Activated CD8-positive, alpha-beta memory T cell treated with anti-CD3 and anti-CD28 coated beads, Interleukin-2, amount 10 ng/mL, durations not matched to agents 7 days and 5 days (primary cell): ENCODE data around the gene KLHL3. TPM values are rescaled to one million over a fixed set of nuclear protein-coding genes. Genes with fewer than 3 reads are reported as not detected.
A peak's percentile ranks its signal among the peaks of the same experiment; 100 is the strongest.

Source experiments
- ATAC-seq: fragments of 150-1000 bp; cut with Tn5 transposase; one replicate; pipeline ENCODE4 v1.10.0; 2021; ENCODE audit warnings: moderate library complexity
- CTCF ChIA-PET: fragments of 350-600 bp; sonication (Branson Sonifier 250); formaldehyde crosslinking; loops from one replicate; lab custom pipeline; 2021; ENCODE audit warnings: antibody characterized with exemption; lab: Charles Lee
- DNase-seq: peaks from one replicate; pipeline ENCODE4 v3.0.0-alpha.2; 2020
- H3K27ac Mint-ChIP-seq: one replicate; pipeline ENCODE4 v1.8.0; 2021; ENCODE audit warnings: mild to moderate bottlenecking, mixed read lengths
- H3K27me3 Mint-ChIP-seq: one replicate; pipeline ENCODE4 v1.8.0; 2021; ENCODE audit warnings: mixed read lengths
- H3K36me3 Mint-ChIP-seq: one replicate; pipeline ENCODE4 v1.8.0; 2021; ENCODE audit warnings: mild to moderate bottlenecking, mixed read lengths
- H3K4me1 Mint-ChIP-seq: one replicate; pipeline ENCODE4 v1.8.0; 2021; ENCODE audit warnings: mixed read lengths
- H3K4me3 Mint-ChIP-seq: one replicate; pipeline ENCODE4 v1.8.0; 2021; ENCODE audit warnings: mild to moderate bottlenecking, moderate library complexity, mixed read lengths
- H3K9me3 Mint-ChIP-seq: one replicate; pipeline ENCODE4 v1.8.0; 2022; ENCODE audit warnings: low read depth, mixed read lengths
- total RNA-seq, 2 experiments: library from RNA; stranded (reverse); gene quantifications; one replicate each; pipeline ENCODE4 v1.2.3, GENCODE V29; 2021

Gene KLHL3
- total RNA-seq, 2 experiments from 2014 or later: 3.0 to 5.7 TPM

DNA sequence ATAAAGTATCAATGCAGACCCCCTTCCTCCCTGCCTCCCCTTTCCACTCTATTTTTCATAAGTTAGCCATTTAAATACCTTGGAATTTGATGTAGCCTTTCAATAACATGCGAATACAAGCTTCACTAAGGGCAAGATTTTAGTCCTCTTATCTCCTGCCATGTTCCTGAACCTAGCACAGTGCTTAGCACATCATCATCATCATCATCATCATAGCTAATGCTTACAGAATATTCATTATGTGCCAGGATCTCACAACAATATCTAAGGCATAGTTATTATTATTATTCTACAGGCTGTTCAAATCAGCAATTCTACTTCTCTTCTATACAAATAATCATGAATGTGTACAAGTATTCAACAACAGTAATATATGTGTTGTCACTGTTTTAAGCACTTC lies 20.4 kb downstream of the KLHL3 start:
- CTCF ChIA-PET: interaction anchor here (4.0 kb wide), 1 partner anchor 55 kb away, joined by 11 read pairs; no protein-coding TSS in a partner anchor
- DNase-seq: no peak
- no peaks in the 10 kb centered on the region for H3K4me1 Mint-ChIP-seq
- no peak overlapping the region for H3K4me3 Mint-ChIP-seq
- H3K9me3 Mint-ChIP-seq: peaks cover 3% of the 10 kb centered on the region
- ATAC-seq: no peak
- H3K27ac Mint-ChIP-seq: no peak overlapping the region
- peaks cover 9% of the 10 kb centered on the region for H3K36me3 Mint-ChIP-seq
- H3K27me3 Mint-ChIP-seq: no peaks in the 10 kb centered on the region

DNA sequence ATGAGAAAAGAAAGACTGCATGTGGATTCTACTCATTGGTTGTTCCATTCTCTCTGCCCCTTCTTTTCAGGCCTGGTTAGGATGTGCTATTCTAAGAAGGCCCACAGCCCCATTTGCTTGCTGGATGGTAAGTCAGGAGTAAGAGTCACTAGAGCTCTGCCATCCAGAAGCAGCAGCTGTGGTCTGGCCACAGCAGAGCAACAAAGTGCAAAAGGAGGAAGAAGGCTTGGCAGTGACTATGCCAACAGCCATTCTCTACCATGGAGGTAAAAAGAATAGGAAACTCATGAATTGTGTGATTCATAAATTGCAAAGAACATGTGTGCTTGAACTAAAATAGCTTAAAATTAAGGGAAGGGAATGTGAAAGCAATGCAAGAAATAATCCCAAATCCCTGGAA lies 20.9 kb downstream of the KLHL3 start:
- Mint-ChIP-seq H3K27me3 (no peaks in the 10 kb centered on the region), H3K4me3 (no peak overlapping the region), H3K27ac (no peak overlapping the region), H3K4me1 (no peaks in the 10 kb centered on the region), H3K9me3 (peaks cover 3% of the 10 kb centered on the region), H3K36me3 (peaks cover 9% of the 10 kb centered on the region)
- DNase-seq (no peak), ATAC-seq (no peak)
- CTCF ChIA-PET: interaction anchor here (4.0 kb wide), 1 partner anchor 55 kb away, joined by 11 read pairs; no protein-coding TSS in a partner anchor

DNA sequence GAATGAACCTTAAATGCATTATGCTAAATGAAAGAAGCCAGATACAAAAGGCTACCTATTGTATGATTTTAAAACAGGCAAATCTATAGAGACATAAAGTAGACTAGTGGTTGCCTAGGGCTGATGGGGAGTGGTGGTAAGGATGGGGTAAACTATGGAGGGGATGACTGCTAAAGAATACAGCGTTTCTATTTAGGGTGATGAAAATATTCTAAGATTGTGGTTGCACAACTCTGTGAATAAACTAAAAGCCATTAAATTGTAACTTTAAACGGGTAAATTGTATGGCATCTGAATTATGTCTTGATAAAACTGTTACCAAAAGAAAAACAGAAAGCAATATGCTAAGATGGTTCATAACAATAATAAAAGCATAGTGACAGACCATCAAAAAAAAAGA lies 21.4 kb downstream of the KLHL3 start:
- no peak for ATAC-seq
- CTCF ChIA-PET: interaction anchor here (4.0 kb wide), 1 partner anchor 54 kb away, joined by 11 read pairs; no protein-coding TSS in a partner anchor

DNA sequence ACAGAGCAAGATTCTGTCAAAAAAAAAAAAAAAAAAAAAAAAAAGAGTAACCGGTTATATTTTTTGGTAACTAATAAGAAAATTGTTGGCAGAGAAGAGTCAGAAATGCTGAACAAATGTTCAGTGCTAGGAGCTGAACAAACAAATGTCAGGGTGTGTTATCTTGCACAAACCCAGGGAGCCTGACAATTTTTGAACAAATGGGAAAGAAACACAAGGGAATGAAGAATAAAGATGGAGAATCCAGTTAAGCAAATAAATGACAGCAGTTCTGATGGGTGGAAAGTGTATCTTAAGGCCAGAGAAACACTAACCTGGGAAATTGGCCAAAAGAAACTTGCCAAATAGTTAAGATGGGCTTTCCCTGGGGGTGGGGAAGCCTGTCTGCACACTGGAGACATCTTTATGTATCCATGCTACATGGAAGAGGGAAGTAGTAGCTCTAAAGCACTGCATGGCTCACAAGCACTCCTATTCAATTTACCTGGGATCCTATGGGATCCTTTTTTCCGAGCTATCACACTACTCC lies 23.7 kb downstream of the KLHL3 start:
- H3K36me3 Mint-ChIP-seq: peaks cover 8% of the 10 kb centered on the region
- no peaks in the 10 kb centered on the region for H3K4me1 Mint-ChIP-seq
- ATAC-seq (no peak), DNase-seq (no peak)
- H3K27me3 Mint-ChIP-seq: no peaks in the 10 kb centered on the region
- no peak overlapping the region for H3K27ac Mint-ChIP-seq
- H3K9me3 Mint-ChIP-seq: peaks cover 3% of the 10 kb centered on the region
- no peak overlapping the region for H3K4me3 Mint-ChIP-seq
- CTCF ChIA-PET: interaction anchor here (0.7 to 1.2 kb wide), 2 partner anchors 8 to 10 kb away, joined by 3 read pairs; no protein-coding TSS in a partner anchor

More for the DNA sequence above, 21.4 kb downstream of the KLHL3 start:
- Mint-ChIP-seq H3K4me3 (no peak overlapping the region), H3K4me1 (no peaks in the 10 kb centered on the region), H3K27ac (no peak overlapping the region), H3K27me3 (no peaks in the 10 kb centered on the region), H3K36me3 (peaks cover 9% of the 10 kb centered on the region), H3K9me3 (peaks cover 3% of the 10 kb centered on the region)
- no peak for DNase-seq

- H3K9me3 Mint-ChIP-seq: peaks cover 3% of the 10 kb centered on the region
- H3K4me1 Mint-ChIP-seq: no peaks in the 10 kb centered on the region
- H3K4me3 Mint-ChIP-seq: no peak overlapping the region
- H3K27me3 Mint-ChIP-seq: no peaks in the 10 kb centered on the region
- CTCF ChIA-PET: no interaction called here
- DNase-seq (no peak), ATAC-seq (no peak)
- no peak overlapping the region for H3K27ac Mint-ChIP-seq
- peaks cover 8% of the 10 kb centered on the region for H3K36me3 Mint-ChIP-seq
These were observed 25.8 kb downstream of the KLHL3 start for GRCh38 chr5:137710086-137710485.

DNA sequence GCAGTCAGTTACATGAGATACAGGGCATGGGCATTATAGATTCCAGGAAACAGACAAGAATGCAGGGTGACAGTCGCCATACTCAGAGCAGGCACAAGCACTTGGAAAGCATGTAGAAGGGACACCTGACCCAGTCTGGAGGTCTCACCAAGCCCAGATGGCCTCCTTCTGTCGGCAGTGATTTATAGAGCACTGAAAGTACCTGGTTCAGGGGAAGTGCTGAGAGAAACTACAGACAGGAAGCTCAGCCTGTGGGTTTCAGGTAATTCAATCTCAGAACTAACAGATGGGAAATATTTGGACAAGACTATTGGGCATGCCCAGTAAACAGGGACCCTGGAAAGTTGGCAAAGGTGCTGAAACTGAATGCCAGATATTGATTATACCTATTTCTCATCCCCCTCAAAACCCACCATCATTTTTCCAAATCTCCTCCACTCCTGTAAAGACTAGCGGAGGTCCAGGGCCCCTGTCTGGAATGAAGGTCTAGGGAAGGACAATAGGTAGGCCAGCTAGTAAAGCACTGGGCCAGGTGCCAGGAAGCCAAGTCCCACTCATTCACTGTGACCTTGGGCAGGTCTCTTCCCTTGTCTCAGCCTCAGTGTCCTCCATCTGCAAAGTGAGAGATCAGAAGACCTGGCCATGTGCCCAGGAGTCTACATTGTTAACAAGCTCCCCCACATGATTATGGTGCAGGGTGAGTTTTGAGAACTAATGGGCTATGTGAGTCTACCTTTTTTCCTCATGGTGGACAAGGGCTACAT lies 26.9 kb downstream of the KLHL3 start:
- H3K27me3 Mint-ChIP-seq: no peaks in the 10 kb centered on the region
- peaks cover 6% of the 10 kb centered on the region for H3K36me3 Mint-ChIP-seq
- ATAC-seq: no peak
- no peak overlapping the region for H3K4me3 Mint-ChIP-seq
- DNase-seq: no peak
- H3K4me1 Mint-ChIP-seq: no peaks in the 10 kb centered on the region
- CTCF ChIA-PET: interaction anchor here (1.3 kb wide), 1 partner anchor 17 kb away, joined by 3 read pairs; no protein-coding TSS in a partner anchor
- H3K27ac Mint-ChIP-seq: no peak overlapping the region
- H3K9me3 Mint-ChIP-seq: peaks cover 3% of the 10 kb centered on the region

DNA sequence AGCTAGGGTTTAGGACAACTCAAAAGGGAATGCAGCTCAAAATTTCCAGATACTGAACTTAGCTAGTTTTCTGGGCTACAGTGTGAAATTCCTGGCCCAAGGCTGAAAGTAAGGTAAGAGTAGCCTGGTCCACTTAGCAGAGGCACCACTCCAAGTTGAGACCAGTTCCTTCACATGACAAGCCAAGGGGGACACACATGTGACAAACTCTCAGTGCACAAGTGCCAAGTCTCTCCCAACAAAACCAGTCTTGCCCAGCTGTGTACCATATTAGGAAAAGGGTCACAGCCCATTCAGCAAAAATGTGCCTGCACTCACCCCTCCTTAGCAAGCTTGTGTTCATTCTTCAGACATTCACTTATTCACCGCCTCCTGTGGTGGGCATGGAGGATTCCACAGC lies 27.8 kb downstream of the KLHL3 start:
- Mint-ChIP-seq H3K27ac (no peak overlapping the region), H3K4me3 (no peak overlapping the region), H3K9me3 (peaks cover 3% of the 10 kb centered on the region), H3K4me1 (no peaks in the 10 kb centered on the region), H3K27me3 (no peaks in the 10 kb centered on the region), H3K36me3 (peaks cover 3% of the 10 kb centered on the region)
- DNase-seq (no peak), ATAC-seq (no peak)
- CTCF ChIA-PET: interaction anchor here (0.8 to 1.3 kb wide), 2 partner anchors 11 to 18 kb away, joined by 3 read pairs; no protein-coding TSS in a partner anchor

DNA sequence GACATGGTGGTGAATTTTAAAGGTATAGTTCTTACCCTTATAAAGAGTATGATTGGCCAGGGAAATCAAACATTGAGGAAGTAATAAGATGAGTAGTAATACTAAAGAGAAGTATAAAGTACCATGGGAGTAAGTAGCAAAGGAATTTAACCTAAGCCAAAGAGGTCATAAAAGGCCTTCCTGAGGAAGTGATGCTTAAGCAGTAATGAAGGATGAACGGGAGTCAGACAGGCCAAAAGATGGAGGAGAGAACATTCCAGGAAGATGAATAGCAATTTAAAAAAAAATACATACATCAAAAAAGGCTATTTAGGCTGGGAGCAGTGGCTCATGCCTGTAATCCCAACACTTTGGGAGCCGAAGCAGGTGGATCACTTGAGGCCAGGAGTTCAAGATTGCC lies 29.0 kb downstream of the KLHL3 start:
- no peaks in the 10 kb centered on the region for H3K27me3 Mint-ChIP-seq
- no peak for ATAC-seq
- CTCF ChIA-PET: no interaction called here

DNA sequence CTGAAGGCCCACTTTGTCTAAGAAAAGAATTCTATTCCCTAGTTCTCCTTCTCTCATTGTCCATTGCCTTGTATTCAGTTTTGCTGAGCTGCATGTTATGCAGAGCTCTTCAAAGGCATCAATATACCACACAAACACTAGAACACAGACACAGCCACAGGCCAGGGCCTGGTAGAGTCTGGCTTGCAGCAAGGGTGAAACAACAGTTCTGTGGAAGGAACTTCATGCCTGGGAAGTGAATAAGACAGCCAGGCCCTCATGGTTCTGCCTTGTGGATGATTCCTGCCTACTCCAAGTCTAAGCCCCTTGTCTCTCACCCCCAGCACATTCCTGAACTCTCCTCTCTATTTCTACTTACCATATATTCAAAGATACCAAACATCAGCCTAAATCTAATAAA lies 30.8 kb downstream of the KLHL3 start:
- ATAC-seq (no peak), DNase-seq (no peak)
- CTCF ChIA-PET: no interaction called here
- Mint-ChIP-seq H3K9me3 (no peaks in the 10 kb centered on the region), H3K4me1 (no peaks in the 10 kb centered on the region), H3K4me3 (no peak overlapping the region), H3K27me3 (no peaks in the 10 kb centered on the region), H3K27ac (no peak overlapping the region), H3K36me3 (peaks cover 2% of the 10 kb centered on the region)

More for the DNA sequence above, 29.0 kb downstream of the KLHL3 start:
- Mint-ChIP-seq H3K27ac (no peak overlapping the region), H3K9me3 (no peaks in the 10 kb centered on the region), H3K4me3 (no peak overlapping the region), H3K4me1 (no peaks in the 10 kb centered on the region), H3K36me3 (peaks cover 2% of the 10 kb centered on the region)
- DNase-seq: no peak

DNA sequence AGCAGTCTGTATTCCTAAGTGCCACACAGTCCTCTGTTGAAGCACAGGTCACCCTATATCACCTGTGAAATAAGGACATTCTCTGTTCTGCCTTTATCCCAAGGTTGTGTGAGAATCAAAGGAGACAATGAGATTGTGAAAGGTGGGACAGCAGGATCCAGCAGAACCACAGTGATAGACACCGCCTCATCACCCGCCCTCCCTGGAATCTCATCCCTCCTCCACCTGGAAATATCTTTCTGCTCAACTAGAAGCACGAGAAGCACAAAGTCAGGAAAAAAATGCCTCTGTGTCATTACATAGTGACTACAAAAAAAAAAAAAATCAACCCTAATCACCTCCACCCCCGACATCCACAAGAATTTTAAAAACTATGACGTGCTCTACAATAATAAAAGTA lies 32.3 kb downstream of the KLHL3 start:
- Mint-ChIP-seq H3K27me3 (no peaks in the 10 kb centered on the region), H3K9me3 (no peaks in the 10 kb centered on the region), H3K27ac (no peak overlapping the region), H3K36me3 (peaks cover 2% of the 10 kb centered on the region), H3K4me1 (no peaks in the 10 kb centered on the region), H3K4me3 (no peak overlapping the region)
- DNase-seq (no peak), ATAC-seq (no peak)
- CTCF ChIA-PET: interaction anchor here (1.2 kb wide), 1 partner anchor 43 kb away, joined by 4 read pairs; no protein-coding TSS in a partner anchor

- H3K36me3 Mint-ChIP-seq: peaks cover 4% of the 10 kb centered on the region
- H3K27me3 Mint-ChIP-seq: no peaks in the 10 kb centered on the region
- no peaks in the 10 kb centered on the region for H3K9me3 Mint-ChIP-seq
- DNase-seq (no peak), ATAC-seq (no peak)
- H3K27ac Mint-ChIP-seq: no peak overlapping the region
- H3K4me1 Mint-ChIP-seq: peaks cover 19% of the 10 kb centered on the region
- CTCF ChIA-PET: interaction anchor here (1.4 kb wide), 1 partner anchor 40 kb away, joined by 3 read pairs; no protein-coding TSS in a partner anchor
- no peak overlapping the region for H3K4me3 Mint-ChIP-seq
These were observed 35.6 kb downstream of the KLHL3 start for GRCh38 chr5:137700282-137700680.

DNA sequence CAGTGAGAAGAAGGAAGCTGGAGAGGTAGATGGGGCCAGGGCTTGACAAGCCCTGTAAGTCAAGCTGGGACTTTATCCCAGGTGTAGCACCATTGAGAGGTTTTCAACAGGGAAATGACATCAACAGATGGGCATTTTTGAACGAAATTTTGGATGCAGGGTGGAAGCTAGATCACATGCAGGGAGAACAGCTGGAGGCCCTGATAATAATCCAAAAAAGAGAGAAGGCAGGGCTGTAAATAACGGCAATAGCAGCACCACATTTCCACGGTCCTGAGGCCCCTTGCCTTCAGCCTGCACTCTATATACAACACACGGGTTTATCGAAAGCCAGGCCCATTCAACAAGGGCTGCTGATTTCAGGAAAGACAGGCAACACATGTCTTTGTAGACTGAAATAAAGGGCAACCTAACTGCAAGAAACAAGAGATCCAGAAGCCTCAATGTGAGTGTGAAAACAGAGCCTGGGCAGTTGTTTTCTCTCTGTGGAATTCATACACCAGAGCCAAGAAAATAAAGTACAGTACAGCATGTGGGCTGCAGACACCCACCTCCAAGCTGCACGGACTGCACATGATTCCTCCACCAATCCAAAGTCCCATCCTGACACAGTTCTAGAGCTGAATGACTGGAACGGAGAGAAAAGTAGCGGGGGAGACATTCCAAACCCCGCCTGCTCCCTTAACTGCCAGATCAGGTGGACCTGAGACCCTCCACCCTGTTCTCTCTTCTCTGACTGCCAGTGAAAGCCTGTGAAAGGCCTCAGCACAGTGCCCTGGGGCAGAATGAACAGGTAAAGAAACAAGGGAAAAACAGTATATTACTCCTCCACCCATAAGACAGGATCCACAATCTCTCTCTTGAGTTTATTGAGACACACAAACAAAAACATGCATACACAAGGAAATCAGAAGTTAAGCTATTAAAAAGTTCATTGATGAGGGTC lies 36.3 kb downstream of the KLHL3 start:
- no peak for DNase-seq
- Mint-ChIP-seq H3K36me3 (peaks cover 6% of the 10 kb centered on the region), H3K9me3 (no peaks in the 10 kb centered on the region), H3K4me1 (peaks cover 26% of the 10 kb centered on the region), H3K4me3 (no peak overlapping the region), H3K27me3 (no peaks in the 10 kb centered on the region), H3K27ac (no peak overlapping the region)
- CTCF ChIA-PET: interaction anchor here (1.4 to 5.3 kb wide), 2 partner anchors 39 to 43 kb away, joined by 3 to 25 read pairs; no protein-coding TSS in a partner anchor
- ATAC-seq: no peak

DNA sequence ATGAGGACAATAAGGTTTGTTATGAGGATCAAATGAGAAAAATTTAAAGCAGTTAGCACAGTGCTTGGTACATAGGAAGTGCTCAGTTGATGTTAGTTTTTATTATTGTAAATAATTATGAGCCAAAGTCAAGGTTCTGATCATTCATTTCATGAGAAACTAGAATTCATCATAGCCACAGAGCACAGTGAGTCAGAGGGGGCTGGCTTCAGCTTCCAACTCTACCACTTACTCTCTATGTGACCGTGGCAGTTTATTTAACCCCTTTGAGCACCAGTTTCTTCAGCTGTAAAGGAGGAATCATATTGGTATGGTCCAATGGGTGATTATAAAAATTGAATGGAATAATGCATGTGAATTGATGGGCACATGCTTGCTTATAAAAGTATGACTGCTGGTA lies 39.4 kb downstream of the KLHL3 start:
- H3K4me3 Mint-ChIP-seq: no peak overlapping the region
- CTCF ChIA-PET: interaction anchor here (0.7 to 8.7 kb wide), 8 partner anchors 11 to 55 kb away, joined by 3 to 47 read pairs (median 8); partner anchors contain the start of gene KLHL3
- peaks cover 26% of the 10 kb centered on the region for H3K4me1 Mint-ChIP-seq
- H3K36me3 Mint-ChIP-seq: peaks cover 4% of the 10 kb centered on the region
- H3K9me3 Mint-ChIP-seq: no peaks in the 10 kb centered on the region
- ATAC-seq (peak; percentile 85), DNase-seq (peak; percentile 51)
- peak overlapping the region; percentile 84 for H3K27ac Mint-ChIP-seq
- H3K27me3 Mint-ChIP-seq: no peaks in the 10 kb centered on the region
